HCT116 (cell line): Measurements from ENCODE around the gene NHERF1. TPM values are rescaled to one million over a fixed set of nuclear protein-coding genes. Genes with fewer than 3 reads are reported as not detected.

Experiments
- ATAC-seq: fragments of 200-7000 bp; cut with Tn5 transposase; 2 replicates; pipeline ENCODE4 v1.9.1; 2020; ENCODE audit warnings: mild to moderate bottlenecking, moderate library complexity
- BruUV-seq: library from RNA; stranded (reverse); fragments of 400-500 nt; replicated peaks from 2 replicates; lab custom pipeline; 2021; lab: Mats Ljungman, UMichigan
- CTCF ChIA-PET: fragments of 300-600 bp; sonication (Branson Sonifier 250); formaldehyde crosslinking; loops from one replicate; lab custom pipeline; 2021; ENCODE audit warnings: antibody characterized with exemption; lab: Charles Lee
- POLR2A ChIA-PET: fragments of 300-600, 350-600 bp; sonication (Branson Sonifier 250); formaldehyde crosslinking; loops from one replicate; lab custom pipeline; 2021; ENCODE audit warnings: antibody characterized with exemption; lab: Charles Lee
- RAD21 ChIA-PET, 2 experiments: fragments of 300-600 bp; sonication (Branson Sonifier 250); formaldehyde crosslinking; loops; one replicate each; lab custom pipeline; 2023; ENCODE audit warnings: low total read pairs in 2 of 2; ENCODE audit not compliant: uncharacterized antibody in 2 of 2, unreplicated experiment in 2 of 2, low non-redundant PET in 1 of 2; lab: Charles Lee
- DNase-seq: peaks from one replicate; pipeline ENCODE4 v3.0.0-alpha.2; 2010; ENCODE audit warnings: low read depth, low spot score
- H2AFZ ChIP-seq: fragments of 200-600 bp; shearing (Covaris generic), sonication (generic); 2 replicates; pipeline ENCODE4 v1.6.1; 2017; ENCODE audit warnings: low read depth, mixed run types, mixed read lengths, antibody characterized with exemption, low read length; ENCODE audit not compliant: poor library complexity, severe bottlenecking
- H3K27ac ChIP-seq: 2 replicates; pipeline ENCODE4 v1.5.1; 2012; ENCODE audit warnings: low read depth, low read length
- H3K27me3 ChIP-seq: fragments of 200-600 bp; sonication (generic); 2 replicates; pipeline ENCODE4 v1.6.1; 2016; ENCODE audit warnings: mixed run types, low read length, mixed read lengths; ENCODE audit not compliant: insufficient read depth
- H3K36me3 ChIP-seq, 2 experiments: fragments of 200-500 bp in 1 of 2; fragments of 200-600 bp in 1 of 2; sonication (Bioruptor generic) in 1 of 2; sonication (generic) in 1 of 2; 2 replicates each; pipeline versions ENCODE4 v1.5.1 to v1.6.1; 2014 to 2016; ENCODE audit warnings: low read length in 2 of 2, inconsistent platforms in 1 of 2, mixed read lengths in 1 of 2, mixed run types in 1 of 2; ENCODE audit not compliant: insufficient read depth in 2 of 2, control insufficient read depth in 1 of 2
- H3K4me1 ChIP-seq, 2 experiments: fragments of 200-600 bp in 1 of 2; sonication (generic) in 1 of 2; 2 replicates each; pipeline versions ENCODE4 v1.5.1 to v1.6.1; 2012 to 2017; ENCODE audit warnings: low read length in 2 of 2, inconsistent platforms in 1 of 2, mild to moderate bottlenecking in 1 of 2, mixed read lengths in 1 of 2, mixed run types in 1 of 2, moderate library complexity in 1 of 2; ENCODE audit not compliant: insufficient read depth in 2 of 2, control insufficient read depth in 1 of 2
- H3K4me2 ChIP-seq: fragments of 200-600 bp; sonication (generic); 2 replicates; pipeline ENCODE4 v1.6.1; 2017; ENCODE audit warnings: mixed run types, low read length, mixed read lengths
- H3K4me3 ChIP-seq, 2 experiments: fragments of 200-600 bp in 1 of 2; sonication (generic) in 1 of 2; replicated peaks in 1 of 2; 2 replicates each; pipeline ENCODE4 v1.5.1; 2011 to 2016; ENCODE audit warnings: low read length in 2 of 2, control low read depth in 1 of 2, low read depth in 1 of 2, mild to moderate bottlenecking in 1 of 2, mixed read lengths in 1 of 2, mixed run types in 1 of 2
- H3K79me2 ChIP-seq: fragments of 200-600 bp; sonication (generic); 2 replicates; pipeline ENCODE4 v1.6.1; 2017; ENCODE audit warnings: mild to moderate bottlenecking, mixed run types, low read length, moderate library complexity, mixed read lengths; ENCODE audit not compliant: insufficient read depth
- H3K9ac ChIP-seq: fragments of 200-600 bp; sonication (generic); 2 replicates; pipeline ENCODE4 v1.6.1; 2016; ENCODE audit warnings: low read length, mixed read lengths
- H3K9me2 ChIP-seq: fragments of 200-600 bp; sonication (generic), shearing (Covaris generic); 2 replicates; pipeline ENCODE4 v1.6.1; 2017; ENCODE audit warnings: mixed run types, mild to moderate bottlenecking, moderate library complexity; ENCODE audit not compliant: insufficient read depth
- H3K9me3 ChIP-seq, 2 experiments: fragments of 200-500 bp in 1 of 2; fragments of 200-600 bp in 1 of 2; sonication (Bioruptor generic) in 1 of 2; sonication (generic) in 1 of 2; 2 replicates each; pipeline ENCODE4 v1.6.1; 2014 to 2017; ENCODE audit warnings: low read length in 2 of 2, mixed read lengths in 2 of 2, inconsistent platforms in 1 of 2, low read depth in 1 of 2, mild to moderate bottlenecking in 1 of 2, mixed run types in 1 of 2, moderate library complexity in 1 of 2; ENCODE audit not compliant: control insufficient read depth in 1 of 2, insufficient read depth in 1 of 2
- H4K20me1 ChIP-seq: fragments of 200-600 bp; sonication (generic), shearing (Covaris generic); 2 replicates; pipeline ENCODE4 v1.6.1; 2017; ENCODE audit warnings: mixed run types, mild to moderate bottlenecking, moderate library complexity; ENCODE audit not compliant: insufficient read depth
- ATF3 ChIP-seq: IDR thresholded peaks from 2 replicates; pipeline ENCODE4 v1.6.1; 2012
- CTCF ChIP-seq, 3 experiments: fragments of 200-600 bp in 1 of 3; sonication (generic) in 1 of 3; IDR thresholded peaks in 2 of 3; conservative IDR thresholded peaks in 1 of 3; 2 replicates each; pipeline ENCODE4 v1.5.1; 2012 to 2017; ENCODE audit warnings: low read depth in 2 of 3, low read length in 2 of 3, antibody characterized with exemption in 1 of 3, borderline replicate concordance in 1 of 3, control low read depth in 1 of 3, mild to moderate bottlenecking in 1 of 3, mixed read lengths in 1 of 3, mixed run types in 1 of 3, moderate library complexity in 1 of 3; ENCODE audit not compliant: insufficient read depth in 1 of 3
- EGR1 ChIP-seq: IDR thresholded peaks from 2 replicates; pipeline ENCODE4 v1.6.1; 2012; ENCODE audit warnings: low read depth
- ELF1 ChIP-seq: IDR thresholded peaks from 2 replicates; pipeline ENCODE4 v1.6.1; 2012; ENCODE audit warnings: low read depth, borderline replicate concordance
- EZH2 ChIP-seq: fragments of 200-600 bp; sonication (generic); IDR thresholded peaks from 2 replicates; pipeline ENCODE4 v1.6.1; 2017; ENCODE audit warnings: antibody characterized with exemption, mixed run types
- EZH2phosphoT487 ChIP-seq: fragments of 200-600 bp; IDR thresholded peaks from 2 replicates; pipeline ENCODE4 v1.6.1; 2018; ENCODE audit warnings: antibody characterized with exemption, borderline replicate concordance
- MAX ChIP-seq: IDR thresholded peaks from 2 replicates; pipeline ENCODE4 v1.6.1; 2012
- POLR2A ChIP-seq: IDR thresholded peaks from 2 replicates; pipeline ENCODE4 v1.7.0; 2011; ENCODE audit warnings: borderline replicate concordance; ENCODE audit not compliant: insufficient read depth, insufficient read length; ENCODE audit errors: extremely low read depth
- POLR2AphosphoS5 ChIP-seq: IDR thresholded peaks from 2 replicates; pipeline ENCODE4 v1.6.1; 2011; ENCODE audit warnings: mild to moderate bottlenecking, low read depth, low read length, moderate library complexity
- SIN3A ChIP-seq: IDR thresholded peaks from 2 replicates; pipeline ENCODE4 v1.6.1; 2012; ENCODE audit warnings: low read depth
- SP1 ChIP-seq: IDR thresholded peaks from 2 replicates; pipeline ENCODE4 v1.6.1; 2012; ENCODE audit warnings: low read depth
- SRF ChIP-seq: IDR thresholded peaks from 2 replicates; pipeline ENCODE4 v1.6.1; 2012; ENCODE audit warnings: low read depth
- TCF7L2 ChIP-seq: IDR thresholded peaks from 2 replicates; pipeline ENCODE4 v1.7.0; 2011; ENCODE audit warnings: borderline replicate concordance, inconsistent platforms; ENCODE audit not compliant: insufficient read depth, insufficient read length; ENCODE audit errors: extremely low read depth
- YY1 ChIP-seq: IDR thresholded peaks from 2 replicates; pipeline ENCODE4 v1.6.1; 2011; ENCODE audit warnings: low read length, low read depth, moderate library complexity, mild to moderate bottlenecking; ENCODE audit not compliant: insufficient replicate concordance; ENCODE audit errors: extremely low read depth
- ZBTB33 ChIP-seq: IDR thresholded peaks from 2 replicates; pipeline ENCODE4 v1.6.1; 2011; ENCODE audit warnings: mild to moderate bottlenecking, low read length, moderate library complexity; ENCODE audit not compliant: insufficient replicate concordance; ENCODE audit errors: extremely low read depth
- ZFX ChIP-seq: fragments of 450-650 bp; IDR thresholded peaks from 2 replicates; pipeline ENCODE4 v1.6.1; 2017
- ZNF274 ChIP-seq: fragments of 200-500 bp; sonication (Bioruptor generic); IDR thresholded peaks from 2 replicates; pipeline ENCODE4 v1.6.1; 2014; ENCODE audit warnings: mild to moderate bottlenecking, low read depth, low read length, inconsistent platforms
- intact Hi-C: fragments of 100-400 bp; cut with micrococcal nuclease; formaldehyde crosslinking; loops from 2 replicates; pipeline ENCODE4 v1.10.0; 2022
- total RNA-seq: library from RNA; stranded (reverse); gene quantifications from one replicate; pipeline ENCODE4 v1.2.1, GENCODE V29; 2021; ENCODE audit not compliant: unreplicated experiment

NHERF1 gene
- total RNA-seq, 1 experiment from 2014 or later, result 129 TPM

- DNase-seq (no peak), ATAC-seq (no peak)
- Histone ChIP-seq H3K4me2 (no peak overlapping the region), H3K9me3 (no peaks in the 10 kb centered on the region), H3K4me1 (no peaks in the 10 kb centered on the region), H2AFZ (no peak overlapping the region), H3K9me2 (no peaks in the 10 kb centered on the region), H3K27ac (no peak overlapping the region), H3K79me2 (no peaks in the 10 kb centered on the region), H3K4me3 (no peak overlapping the region), H3K36me3 (no peaks in the 10 kb centered on the region), H3K27me3 (peaks cover 9% of the 10 kb centered on the region; the same call in 1 of the 2 replicates), H3K9ac (no peak overlapping the region), H4K20me1 (no peaks in the 10 kb centered on the region)
- RAD21 ChIA-PET, result no interaction called here
- POLR2A ChIA-PET, result no interaction called here
- BruUV-seq, result no TSS peak
- intact Hi-C loops, result no loop called here
- CTCF ChIA-PET, result no interaction called here
- TF ChIP-seq SIN3A (no peak), SP1 (no peak), ELF1 (no peak), ZNF274 (no peak), SRF (no peak), EZH2phosphoT487 (no peak), POLR2A (no peak), POLR2AphosphoS5 (no peak), ATF3 (no peak), CTCF (IDR thresholded peaks at IDR 0.05 in 2 of 3, conservative IDR thresholded peaks at IDR 0.05 in 1 of 3; ENCODE audit: borderline replicate concordance in 1 of 3, insufficient read depth in 1 of 3, low read depth in 2 of 3, low read length in 2 of 3) (no peak), ZFX (no peak), MAX (no peak), YY1 (no peak), ZBTB33 (no peak), EZH2 (no peak), TCF7L2 (no peak), EGR1 (no peak)
Observed at GRCh38 chr17:74704544-74704943, 43.9 kb upstream of the NHERF1 start.
